CD4-positive, alpha-beta T cell (primary cell): Measurements from ENCODE around the gene NPW. TPM values are rescaled to one million over a fixed set of nuclear protein-coding genes. Genes with fewer than 3 reads are reported as not detected.

ENCODE experiments used
- ATAC-seq: fragments of 200-7000 bp; cut with Tn5 transposase; one replicate; pipeline ENCODE4 v1.10.0; 2022; ENCODE audit warnings: mild to moderate bottlenecking; ENCODE audit not compliant: poor library complexity
- CTCF ChIA-PET: fragments of 350-600 bp; sonication (Branson Sonifier 250); formaldehyde crosslinking; loops from one replicate; lab custom pipeline; 2021; ENCODE audit warnings: antibody characterized with exemption, inconsistent platforms; lab: Charles Lee
- POLR2A ChIA-PET: fragments of 350-600 bp; sonication (Branson Sonifier 250); formaldehyde crosslinking; loops from one replicate; lab custom pipeline; 2021; ENCODE audit warnings: antibody characterized with exemption, inconsistent platforms; lab: Charles Lee
- DNase-seq, 14 experiments: peaks; one replicate each; pipeline ENCODE4 v3.0.0-alpha.2; 2013 to 2020; ENCODE audit warnings: mixed read lengths in 2 of 14
- H3K27ac ChIP-seq, 2 donors: one replicate each; pipeline versions ENCODE4 v1.5.1 to v1.7.0; 2013; ENCODE audit warnings: low read length in 2 of 2, low read depth in 1 of 2, mild to moderate bottlenecking in 1 of 2
- H3K27me3 ChIP-seq, 2 experiments: 1 replicate in 1 of 2; 2 replicates in 1 of 2; pipeline versions ENCODE4 v1.6.1 to v1.7.0; 2013; ENCODE audit warnings: low read length in 2 of 2, control low read depth in 1 of 2, mild to moderate bottlenecking in 1 of 2, moderate library complexity in 1 of 2; ENCODE audit not compliant: insufficient read depth in 2 of 2, control insufficient read depth in 1 of 2
- H3K36me3 ChIP-seq: one replicate; pipeline ENCODE4 v1.6.1; 2013; ENCODE audit warnings: low read length, control low read depth; ENCODE audit not compliant: insufficient read depth
- H3K4me1 ChIP-seq: one replicate; pipeline ENCODE4 v1.6.1; 2013; ENCODE audit warnings: low read length, control low read depth; ENCODE audit not compliant: insufficient read depth
- H3K4me3 ChIP-seq: one replicate; pipeline ENCODE4 v1.5.1; 2013; ENCODE audit warnings: mild to moderate bottlenecking, low read length, moderate library complexity
- H3K9me3 ChIP-seq, 2 experiments: 1 replicate in 1 of 2; 2 replicates in 1 of 2; pipeline versions ENCODE4 v1.6.1 to v1.7.0; 2013; ENCODE audit warnings: low read length in 2 of 2, mild to moderate bottlenecking in 2 of 2, control low read depth in 1 of 2, moderate library complexity in 1 of 2; ENCODE audit not compliant: control insufficient read depth in 1 of 2, insufficient read depth in 1 of 2
- H3K27ac Mint-ChIP-seq: one replicate; pipeline ENCODE4 v1.8.0; 2020; ENCODE audit warnings: mixed read lengths
- H3K27me3 Mint-ChIP-seq: one replicate; pipeline ENCODE4 v1.8.0; 2021; ENCODE audit warnings: mixed read lengths
- H3K36me3 Mint-ChIP-seq: one replicate; pipeline ENCODE4 v1.8.0; 2021; ENCODE audit warnings: low read depth, mixed read lengths
- H3K4me1 Mint-ChIP-seq: one replicate; pipeline ENCODE4 v1.8.0; 2021; ENCODE audit warnings: low read depth, mixed read lengths
- H3K4me3 Mint-ChIP-seq: one replicate; pipeline ENCODE4 v1.8.0; 2020; ENCODE audit warnings: mild to moderate bottlenecking, mixed read lengths
- H3K9me3 Mint-ChIP-seq: one replicate; pipeline ENCODE4 v1.8.0; 2020; ENCODE audit warnings: mixed read lengths
- intact Hi-C, 2 experiments: fragments of 100-400 bp; cut with DNase I in 1 of 2; cut with micrococcal nuclease in 1 of 2; formaldehyde crosslinking; loops; one replicate each; pipeline versions ENCODE4 v1.15.1 to v1.9.0; 2023 to 2025; cut with DNase I, micrococcal nuclease
- total RNA-seq, 174 experiments: library from RNA in 2 of 174; stranded (reverse) in 2 of 174; gene quantifications; one replicate each; pipeline ENCODE4 v1.2.3 and lab custom pipeline; 2021 to 2026
- TF ChIP-seq, protein P1 (sequence below): fragments of 200-600 bp; IDR thresholded peaks from one replicate; pipeline ENCODE4 v1.8.0; 2022; ENCODE audit warnings: antibody characterized with exemption, mild to moderate bottlenecking

Gene NPW
- total RNA-seq, 2 experiments from 2014 or later = 0.80 TPM; not detected in 1

DNA sequence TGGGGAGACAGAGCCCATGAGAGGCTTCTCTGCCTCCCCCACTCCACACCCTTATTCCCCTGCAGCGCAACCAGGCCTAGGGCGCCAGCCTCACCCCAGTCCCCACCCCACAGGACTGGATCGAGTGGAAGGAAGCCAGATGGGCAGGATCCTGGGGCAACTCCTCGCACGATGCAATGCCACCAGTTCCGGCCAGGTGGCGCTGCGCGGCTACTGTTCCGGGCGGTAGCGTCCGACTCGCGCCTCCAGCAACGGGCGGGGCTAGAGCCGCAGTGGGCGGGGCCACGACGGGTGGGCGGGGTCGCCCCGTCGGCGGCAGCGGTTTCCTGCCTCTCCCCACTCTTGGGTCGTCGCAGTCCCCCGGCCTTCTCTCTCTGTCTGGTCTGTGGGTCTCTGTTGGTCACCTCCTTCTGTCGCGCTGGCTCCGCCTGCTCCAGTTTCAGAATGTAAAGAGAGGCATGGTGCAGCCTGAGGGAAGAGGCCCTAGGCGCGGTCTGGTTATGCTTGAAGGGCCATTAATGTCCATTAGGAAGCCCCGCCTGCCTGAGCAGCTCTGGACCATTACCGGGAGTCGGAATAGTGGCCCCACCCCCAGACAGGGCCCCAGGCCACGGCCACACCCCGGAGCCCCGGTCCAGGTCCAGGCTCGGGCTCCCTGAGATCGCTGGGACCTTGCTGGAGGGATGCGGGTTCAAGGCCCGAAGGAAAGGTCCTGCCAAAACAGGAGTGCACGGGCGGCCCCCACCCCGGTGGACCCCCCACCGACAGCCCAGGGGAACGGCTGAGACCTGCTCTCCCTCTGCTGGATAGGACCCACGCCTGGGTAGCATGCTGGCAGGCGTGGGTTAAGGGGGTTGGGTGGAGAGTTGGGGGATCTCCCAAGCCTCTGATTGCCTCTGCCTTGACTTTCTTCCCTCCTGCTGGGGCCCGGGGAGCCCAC, 3.8 kb downstream of the NPW start:
- Mint-ChIP-seq H3K27ac (peak overlapping the region; percentile 66), H3K9me3 (no peaks in the 10 kb centered on the region), H3K4me3 (peak overlapping the region; percentile 72), H3K4me1 (peaks cover 19% of the 10 kb centered on the region), H3K27me3 (peaks cover 29% of the 10 kb centered on the region), H3K36me3 (no peaks in the 10 kb centered on the region)
- Histone ChIP-seq H3K4me3 (peak overlapping the region; percentile 31), H3K27ac (peak overlapping the region in 1 of 2 donors; percentile 43), H3K27me3 (peaks cover 25 to 33% of the 10 kb centered on the region in 2 experiments), H3K9me3 (no peaks in the 10 kb centered on the region), H3K4me1 (peaks cover 50% of the 10 kb centered on the region), H3K36me3 (no peaks in the 10 kb centered on the region)
- peak; percentile 92 for ATAC-seq
- CTCF ChIA-PET = interaction anchor here (0.6 to 2.2 kb wide), 8 partner anchors 19 to 1570 kb away, joined by 3 to 9 read pairs (median 4); partner anchors contain the start of genes NTHL1, TRAF7 and TSC2
- POLR2A ChIA-PET = interaction anchor here (1.0 to 2.2 kb wide), 4 partner anchors 59 to 132 kb away, joined by 5 to 13 read pairs (median 8); partner anchors contain the start of genes RPS2 and TRAF7
- intact Hi-C loops = loop anchor here (1.0 to 10.0 kb wide), 4 partner anchors 25 to 231 kb away; partner anchors contain the start of gene ECI1 (in 1 of the 2)
- TF ChIP-seq, protein P1, sequence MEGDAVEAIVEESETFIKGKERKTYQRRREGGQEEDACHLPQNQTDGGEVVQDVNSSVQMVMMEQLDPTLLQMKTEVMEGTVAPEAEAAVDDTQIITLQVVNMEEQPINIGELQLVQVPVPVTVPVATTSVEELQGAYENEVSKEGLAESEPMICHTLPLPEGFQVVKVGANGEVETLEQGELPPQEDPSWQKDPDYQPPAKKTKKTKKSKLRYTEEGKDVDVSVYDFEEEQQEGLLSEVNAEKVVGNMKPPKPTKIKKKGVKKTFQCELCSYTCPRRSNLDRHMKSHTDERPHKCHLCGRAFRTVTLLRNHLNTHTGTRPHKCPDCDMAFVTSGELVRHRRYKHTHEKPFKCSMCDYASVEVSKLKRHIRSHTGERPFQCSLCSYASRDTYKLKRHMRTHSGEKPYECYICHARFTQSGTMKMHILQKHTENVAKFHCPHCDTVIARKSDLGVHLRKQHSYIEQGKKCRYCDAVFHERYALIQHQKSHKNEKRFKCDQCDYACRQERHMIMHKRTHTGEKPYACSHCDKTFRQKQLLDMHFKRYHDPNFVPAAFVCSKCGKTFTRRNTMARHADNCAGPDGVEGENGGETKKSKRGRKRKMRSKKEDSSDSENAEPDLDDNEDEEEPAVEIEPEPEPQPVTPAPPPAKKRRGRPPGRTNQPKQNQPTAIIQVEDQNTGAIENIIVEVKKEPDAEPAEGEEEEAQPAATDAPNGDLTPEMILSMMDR = peak; percentile 90
- DNase-seq = peak; percentile 87 to 99 (median 96)

DNA sequence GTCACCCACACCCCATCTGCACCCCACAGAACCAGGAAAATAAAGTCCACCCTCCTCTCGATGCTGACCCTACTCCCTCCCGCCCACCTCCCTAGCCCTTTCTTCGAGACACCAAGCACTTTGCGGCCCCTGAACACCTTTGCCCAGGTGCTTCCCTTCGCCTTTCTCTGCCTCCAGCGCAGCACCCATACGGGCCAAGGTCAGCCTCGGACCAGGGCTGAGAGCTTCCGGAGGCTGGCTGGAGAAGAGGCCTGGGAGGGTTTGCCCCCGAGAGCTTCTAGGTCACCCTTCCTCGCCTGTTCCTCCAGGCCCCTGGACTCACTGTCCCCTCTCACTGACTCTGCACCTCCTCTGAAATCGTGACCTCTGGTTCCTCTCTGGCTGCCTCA, 4.4 kb downstream of the NPW start:
- Histone ChIP-seq H3K27ac (no peak overlapping the region), H3K9me3 (no peaks in the 10 kb centered on the region), H3K4me1 (peaks cover 50% of the 10 kb centered on the region), H3K4me3 (no peak overlapping the region), H3K36me3 (no peaks in the 10 kb centered on the region), H3K27me3 (peaks cover 25 to 31% of the 10 kb centered on the region in 2 experiments)
- no peaks in the 10 kb centered on the region for H3K9me3 Mint-ChIP-seq
- H3K36me3 Mint-ChIP-seq = no peaks in the 10 kb centered on the region
- DNase-seq (no peak), ATAC-seq (no peak)
- H3K4me1 Mint-ChIP-seq = peaks cover 19% of the 10 kb centered on the region
- TF ChIP-seq, protein P1 = no peak
- H3K27ac Mint-ChIP-seq = no peak overlapping the region
- ChIA-PET POLR2A (interaction anchor here (1.3 to 2.2 kb wide), 2 partner anchors 116 to 131 kb away, joined by 8 to 13 read pairs; partner anchors contain the start of gene TRAF7), CTCF (no interaction called here)
- intact Hi-C loops = loop anchor here in 1 of 2 experiments (10.0 kb wide), 1 partner anchor 231 kb away; the partner anchor contains the start of gene ECI1
- peak overlapping the region; percentile 35 for H3K4me3 Mint-ChIP-seq
- H3K27me3 Mint-ChIP-seq = peaks cover 25% of the 10 kb centered on the region

DNA sequence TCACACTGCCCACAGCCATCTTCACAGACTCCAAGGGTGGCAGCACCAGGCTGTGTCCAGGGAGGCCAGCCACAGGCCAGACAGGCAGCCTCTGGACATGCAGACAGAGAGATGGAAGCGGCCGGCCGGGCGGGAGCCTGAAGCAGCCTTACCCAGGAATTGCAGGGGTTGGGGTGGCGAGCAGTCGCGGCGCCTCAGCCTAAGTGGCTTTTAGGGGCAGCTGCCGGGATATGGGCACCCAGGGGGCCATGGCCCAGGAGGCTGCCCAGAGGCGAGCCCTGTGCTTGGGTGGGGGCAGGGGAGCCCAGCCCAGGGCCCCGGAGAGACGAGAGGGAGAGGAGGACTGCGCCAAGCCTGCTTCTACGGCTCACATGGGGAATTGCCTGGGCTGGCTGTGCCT, 5.7 kb downstream of the NPW start:
- Histone ChIP-seq H3K36me3 (no peaks in the 10 kb centered on the region), H3K27me3 (peaks cover 16 to 21% of the 10 kb centered on the region in 2 experiments), H3K9me3 (no peaks in the 10 kb centered on the region), H3K4me1 (peaks cover 42% of the 10 kb centered on the region), H3K4me3 (no peak overlapping the region), H3K27ac (no peak overlapping the region)
- peaks cover 24% of the 10 kb centered on the region for H3K27me3 Mint-ChIP-seq
- DNase-seq = no peak
- ChIA-PET POLR2A (interaction anchor here (1.4 to 3.0 kb wide), 2 partner anchors 53 to 130 kb away, joined by 3 to 13 read pairs; partner anchors contain the start of genes TBL3 and TRAF7), CTCF (interaction anchor here (1.2 to 1.4 kb wide), 2 partner anchors 21 to 115 kb away, joined by 3 to 4 read pairs; no protein-coding TSS in a partner anchor)
- no peak overlapping the region for H3K4me3 Mint-ChIP-seq
- intact Hi-C loops = loop anchor here in 1 of 2 experiments (5.0 to 10.0 kb wide), 2 partner anchors 230 to 462 kb away; partner anchors contain the start of gene ECI1
- ATAC-seq = no peak
- peaks cover 19% of the 10 kb centered on the region for H3K4me1 Mint-ChIP-seq
- no peaks in the 10 kb centered on the region for H3K36me3 Mint-ChIP-seq
- no peaks in the 10 kb centered on the region for H3K9me3 Mint-ChIP-seq
- H3K27ac Mint-ChIP-seq = no peak overlapping the region
- TF ChIP-seq, protein P1 = no peak
